Progenitor cell of endocrine pancreas (in vitro differentiated cells): ENCODE data around the gene SLC7A14. TPM values are rescaled to one million over a fixed set of nuclear protein-coding genes. Genes with fewer than 3 reads are reported as not detected.

Source experiments
- DNase-seq: peaks from one replicate; pipeline ENCODE4 v3.0.0; 2021; ENCODE audit warnings: low spot score; ENCODE audit not compliant: unreplicated experiment
- H3K27ac Mint-ChIP-seq: 2 replicates; pipeline ENCODE4 v1.8.0; 2021; ENCODE audit warnings: mild to moderate bottlenecking, moderate library complexity, mixed read lengths
- H3K27me3 Mint-ChIP-seq: 2 replicates; pipeline ENCODE4 v1.8.0; 2021; ENCODE audit warnings: mixed read lengths
- H3K36me3 Mint-ChIP-seq: 2 replicates; pipeline ENCODE4 v1.8.0; 2022; ENCODE audit warnings: mixed read lengths; ENCODE audit not compliant: insufficient read depth
- H3K4me1 Mint-ChIP-seq: 2 replicates; pipeline ENCODE4 v1.8.0; 2021; ENCODE audit warnings: low read depth, mixed read lengths
- H3K4me3 Mint-ChIP-seq: 2 replicates; pipeline ENCODE4 v1.8.0; 2021; ENCODE audit warnings: low read depth, mild to moderate bottlenecking, moderate library complexity, mixed read lengths
- H3K9me3 Mint-ChIP-seq: 2 replicates; pipeline ENCODE4 v1.8.0; 2021; ENCODE audit warnings: low read depth, mixed read lengths
- total RNA-seq: library from RNA; stranded (reverse); gene quantifications from 2 replicates; pipeline ENCODE4 v1.2.1, GENCODE V29; 2021
- TF ChIP-seq, protein P1 (sequence below): fragments of 200-600 bp; sonication (generic); IDR thresholded peaks from one replicate; pipeline ENCODE4 v1.5.0; 2021; ENCODE audit warnings: antibody characterized with exemption, mild to moderate bottlenecking; ENCODE audit not compliant: unreplicated experiment

The SLC7A14 gene
- total RNA-seq, 1 donor from 2014 or later, result 1.2 TPM

- H3K9me3 Mint-ChIP-seq, result no peaks in the 10 kb centered on the region
- H3K27me3 Mint-ChIP-seq, result peaks cover 3% of the 10 kb centered on the region
- no peaks in the 10 kb centered on the region for H3K36me3 Mint-ChIP-seq
- DNase-seq, result no peak
- H3K4me3 Mint-ChIP-seq, result no peak overlapping the region
- TF ChIP-seq, protein P1, sequence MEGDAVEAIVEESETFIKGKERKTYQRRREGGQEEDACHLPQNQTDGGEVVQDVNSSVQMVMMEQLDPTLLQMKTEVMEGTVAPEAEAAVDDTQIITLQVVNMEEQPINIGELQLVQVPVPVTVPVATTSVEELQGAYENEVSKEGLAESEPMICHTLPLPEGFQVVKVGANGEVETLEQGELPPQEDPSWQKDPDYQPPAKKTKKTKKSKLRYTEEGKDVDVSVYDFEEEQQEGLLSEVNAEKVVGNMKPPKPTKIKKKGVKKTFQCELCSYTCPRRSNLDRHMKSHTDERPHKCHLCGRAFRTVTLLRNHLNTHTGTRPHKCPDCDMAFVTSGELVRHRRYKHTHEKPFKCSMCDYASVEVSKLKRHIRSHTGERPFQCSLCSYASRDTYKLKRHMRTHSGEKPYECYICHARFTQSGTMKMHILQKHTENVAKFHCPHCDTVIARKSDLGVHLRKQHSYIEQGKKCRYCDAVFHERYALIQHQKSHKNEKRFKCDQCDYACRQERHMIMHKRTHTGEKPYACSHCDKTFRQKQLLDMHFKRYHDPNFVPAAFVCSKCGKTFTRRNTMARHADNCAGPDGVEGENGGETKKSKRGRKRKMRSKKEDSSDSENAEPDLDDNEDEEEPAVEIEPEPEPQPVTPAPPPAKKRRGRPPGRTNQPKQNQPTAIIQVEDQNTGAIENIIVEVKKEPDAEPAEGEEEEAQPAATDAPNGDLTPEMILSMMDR, result no peak
- peaks cover under 1% of the 10 kb centered on the region for H3K4me1 Mint-ChIP-seq
- H3K27ac Mint-ChIP-seq, result no peak overlapping the region
Observed at GRCh38 chr3:170443457-170443856, 142.4 kb downstream of the SLC7A14 start.

GRCh38 chr3:170442947-170443346 lies 142.9 kb downstream of the SLC7A14 start:
- Mint-ChIP-seq H3K4me1 (peaks cover 6% of the 10 kb centered on the region), H3K9me3 (no peaks in the 10 kb centered on the region)
- no peak for DNase-seq

GRCh38 chr3:170441412-170441811 lies 144.5 kb downstream of the SLC7A14 start:
- no peak for DNase-seq
- H3K4me1 Mint-ChIP-seq, result peaks cover 7% of the 10 kb centered on the region
- no peak overlapping the region for H3K27ac Mint-ChIP-seq
- peaks cover 3% of the 10 kb centered on the region for H3K27me3 Mint-ChIP-seq
- no peak overlapping the region for H3K4me3 Mint-ChIP-seq
- H3K9me3 Mint-ChIP-seq, result no peaks in the 10 kb centered on the region
- H3K36me3 Mint-ChIP-seq, result no peaks in the 10 kb centered on the region
- TF ChIP-seq, protein P1, result no peak

More at GRCh38 chr3:170442947-170443346, 142.9 kb downstream of the SLC7A14 start:
- Mint-ChIP-seq H3K36me3 (no peaks in the 10 kb centered on the region), H3K27me3 (peaks cover 3% of the 10 kb centered on the region), H3K4me3 (no peak overlapping the region), H3K27ac (no peak overlapping the region)
- TF ChIP-seq, protein P1, result no peak

DNA sequence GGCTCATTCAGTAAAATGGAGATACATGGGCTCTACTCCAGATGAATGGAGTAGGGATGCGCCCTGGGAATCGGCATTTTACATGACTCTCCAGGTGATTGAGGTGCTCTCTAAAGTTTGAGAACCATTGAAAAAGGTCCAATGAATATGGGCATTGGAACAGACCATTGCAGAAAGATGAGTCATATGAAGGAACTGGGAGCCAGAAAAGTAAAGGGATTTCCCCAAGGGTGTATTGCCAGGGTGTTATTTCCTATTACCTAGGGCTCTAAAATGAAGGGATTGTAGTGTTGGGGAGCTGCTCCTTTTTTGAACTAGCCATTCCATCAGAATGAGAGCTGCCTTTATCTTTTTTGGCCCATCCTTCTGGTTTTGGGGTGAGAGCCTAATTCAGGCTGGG lies 145.5 kb downstream of the SLC7A14 start:
- Mint-ChIP-seq H3K27me3 (peaks cover 3% of the 10 kb centered on the region), H3K4me3 (no peak overlapping the region)

GRCh38 chr3:170438836-170439235 lies 147.0 kb downstream of the SLC7A14 start:
- H3K4me3 Mint-ChIP-seq, result no peak overlapping the region

More for the DNA sequence above, 145.5 kb downstream of the SLC7A14 start:
- no peak overlapping the region for H3K27ac Mint-ChIP-seq
- no peaks in the 10 kb centered on the region for H3K36me3 Mint-ChIP-seq
- H3K9me3 Mint-ChIP-seq, result no peaks in the 10 kb centered on the region
- peaks cover 7% of the 10 kb centered on the region for H3K4me1 Mint-ChIP-seq
- DNase-seq, result no peak
- TF ChIP-seq, protein P1, result no peak

More at GRCh38 chr3:170438836-170439235, 147.0 kb downstream of the SLC7A14 start:
- Mint-ChIP-seq H3K27ac (no peak overlapping the region), H3K4me1 (peaks cover 7% of the 10 kb centered on the region), H3K9me3 (no peaks in the 10 kb centered on the region), H3K36me3 (no peaks in the 10 kb centered on the region), H3K27me3 (peaks cover 3% of the 10 kb centered on the region)
- DNase-seq, result no peak
- TF ChIP-seq, protein P1, result no peak
